Stimulated activated CD4-positive, alpha-beta T cell treated with anti-CD3 and anti-CD28 coated beads, Interleukin-4, amount 100 ng/mL, for 1 hour (primary cell): ENCODE measurements around the gene APBA1.

ENCODE experiments used
- DNase-seq: peaks from one replicate; pipeline ENCODE4 v3.0.0-alpha.2; 2020

The APBA1 gene

GRCh38 chr9:69655065-69655464 lies 17.1 kb downstream of the APBA1 start:
- DNase-seq, result no peak

- DNase-seq, result no peak
These were observed 18.9 kb downstream of the APBA1 start for GRCh38 chr9:69653261-69653660.

DNA sequence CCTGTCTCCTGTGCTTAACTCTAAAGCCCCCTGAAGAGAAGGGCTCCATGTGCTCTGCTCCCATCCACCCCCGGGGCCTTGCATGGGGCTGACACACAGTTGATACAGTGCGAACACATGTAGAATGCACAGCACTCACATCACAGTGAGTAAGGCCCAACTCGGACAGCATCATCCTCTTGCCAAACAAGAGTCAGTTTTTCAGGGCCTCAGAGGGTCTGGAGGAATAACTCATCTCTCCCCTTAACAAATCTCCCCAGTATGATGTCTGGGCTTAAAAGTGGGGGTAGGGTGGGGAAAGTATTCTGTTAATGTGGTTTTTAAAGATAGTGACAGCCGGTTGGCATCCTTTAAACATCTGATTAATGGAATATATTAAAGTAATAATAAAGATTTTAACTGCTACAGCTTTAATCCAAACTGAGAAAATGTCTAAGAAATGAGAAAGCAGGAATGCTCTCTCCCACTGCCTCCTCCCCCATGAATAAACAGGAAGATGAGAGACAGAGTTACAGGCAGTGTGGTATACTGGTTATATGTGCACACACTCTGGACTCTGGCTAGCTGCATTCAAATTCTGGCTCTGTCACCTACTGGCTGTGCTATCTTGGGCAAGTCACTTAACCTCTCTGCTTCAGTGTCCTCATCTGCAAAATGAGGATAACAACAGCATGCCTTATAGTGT lies 22.5 kb downstream of the APBA1 start:
- DNase-seq, result no peak

DNA sequence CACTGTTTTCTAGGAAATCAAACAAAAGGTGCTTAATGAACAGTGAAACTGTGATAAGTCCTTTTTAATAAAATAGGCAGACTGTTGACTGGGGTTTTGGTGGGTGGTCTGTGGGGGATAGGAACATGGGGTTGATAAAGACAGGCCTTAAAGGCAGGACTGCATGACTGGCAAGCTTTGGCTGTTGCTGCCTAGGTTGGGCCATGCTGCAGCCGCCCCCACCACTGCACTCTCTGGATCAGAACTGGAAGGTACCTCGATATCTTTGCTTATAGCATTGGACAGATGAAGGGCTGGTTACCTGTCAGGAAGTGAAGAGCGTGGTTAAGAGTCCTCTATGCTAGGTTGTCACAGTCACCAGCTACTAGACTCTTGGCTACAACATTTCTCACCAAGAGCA lies 24.4 kb downstream of the APBA1 start:
- no peak for DNase-seq

DNA sequence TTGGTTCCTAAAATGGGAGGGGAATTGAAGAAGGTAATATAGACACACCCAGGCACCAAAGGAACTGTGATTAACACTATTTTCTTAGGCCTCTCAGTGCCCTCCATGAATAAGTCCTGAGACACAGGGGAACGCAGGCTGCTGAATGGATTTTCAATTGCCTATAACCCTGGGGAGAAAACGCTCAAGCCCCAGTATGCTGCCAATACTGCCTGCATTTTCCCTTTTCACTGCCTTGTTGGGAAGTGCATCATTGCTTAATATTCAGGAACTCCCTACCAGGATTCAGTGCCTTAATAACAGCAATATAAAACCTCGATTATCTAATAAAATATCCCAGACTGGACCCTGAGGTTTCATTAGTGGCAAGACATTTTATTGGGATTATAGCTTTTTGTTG lies 25.4 kb downstream of the APBA1 start:
- no peak for DNase-seq

DNA sequence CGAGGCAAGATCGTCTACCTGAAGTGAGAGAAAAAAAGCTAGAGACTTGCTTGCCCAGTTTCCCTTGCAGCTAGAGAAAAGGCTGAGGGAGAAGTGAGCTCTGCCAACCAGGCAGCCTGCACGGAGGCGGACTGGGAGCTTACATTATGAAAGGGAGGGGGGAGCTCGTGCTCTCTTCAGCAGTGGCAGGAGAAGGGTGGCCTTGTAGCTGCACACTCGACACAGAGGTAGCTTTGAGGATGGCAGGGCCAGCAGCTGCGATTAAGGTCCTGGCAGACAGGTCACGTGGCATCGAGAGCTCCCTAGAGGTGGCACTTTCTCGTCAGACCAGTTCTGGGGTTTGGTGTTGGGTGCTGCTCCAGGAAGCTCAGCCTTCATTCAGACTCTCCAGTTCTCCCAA lies 26.7 kb downstream of the APBA1 start:
- no peak for DNase-seq

- DNase-seq, result no peak
These were observed 29.1 kb downstream of the APBA1 start for GRCh38 chr9:69643098-69643497.

DNA sequence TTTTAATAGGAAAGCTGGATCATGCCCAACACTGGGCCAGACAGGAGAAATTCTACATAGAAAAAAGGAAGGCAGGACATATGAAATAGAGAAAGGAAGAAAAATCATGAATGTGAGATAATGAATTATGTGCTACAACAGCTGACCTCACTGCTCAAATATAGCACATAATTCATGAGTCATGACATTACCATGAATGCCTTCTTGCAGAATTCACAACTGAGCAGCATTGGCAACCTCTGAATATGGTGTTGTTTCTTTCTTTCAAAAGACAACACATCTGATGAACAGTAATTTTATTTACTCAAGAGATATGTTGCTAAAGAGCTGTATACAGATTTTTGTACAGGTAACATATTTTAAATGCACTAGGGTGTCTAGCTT lies 34.4 kb downstream of the APBA1 start:
- DNase-seq, result no peak

GRCh38 chr9:69637193-69637816 lies 34.9 kb downstream of the APBA1 start:
- DNase-seq, result no peak

GRCh38 chr9:69633716-69634115 lies 38.5 kb downstream of the APBA1 start:
- no peak for DNase-seq

- DNase-seq, result no peak
These were observed 39.4 kb downstream of the APBA1 start for GRCh38 chr9:69632768-69633167.

DNA sequence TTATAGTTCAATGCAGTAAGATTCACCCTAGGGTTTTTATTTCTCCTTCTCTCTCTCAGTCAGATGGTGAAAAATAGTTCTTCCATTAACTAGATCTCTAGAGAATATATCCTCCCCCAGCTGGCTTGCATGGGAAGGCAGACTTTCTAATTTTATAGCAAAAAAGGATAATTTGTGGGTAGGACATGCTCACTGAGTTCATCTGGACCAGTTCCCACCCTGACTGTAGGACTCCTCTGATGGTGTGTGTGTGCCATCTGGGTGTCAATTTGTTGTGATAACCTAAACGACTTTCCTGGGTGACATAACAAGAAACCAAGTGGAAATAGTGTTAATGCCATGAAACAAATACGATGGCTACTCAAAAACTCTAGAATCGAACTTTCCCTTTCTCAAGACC lies 44.9 kb downstream of the APBA1 start:
- no peak for DNase-seq

DNA sequence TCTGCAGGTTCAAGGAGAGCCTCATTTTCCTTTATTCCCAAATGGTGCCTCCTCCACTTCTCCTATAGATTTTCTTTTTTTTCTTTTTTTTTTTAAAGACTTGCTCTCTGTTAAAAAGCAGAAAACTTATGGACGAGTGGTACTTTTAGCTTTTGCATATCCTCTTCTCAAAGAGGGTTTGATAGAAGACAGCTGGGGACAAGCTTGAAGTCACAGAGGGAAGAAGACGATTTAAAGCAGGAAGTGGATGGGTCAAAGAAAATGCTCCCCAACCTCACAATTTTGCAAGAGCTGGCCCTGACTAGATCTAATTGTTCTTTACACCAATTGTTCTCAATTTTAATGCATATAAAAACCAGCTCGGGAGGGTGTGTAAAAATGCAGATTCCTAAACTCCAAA lies 48.9 kb downstream of the APBA1 start:
- DNase-seq, result no peak

DNA sequence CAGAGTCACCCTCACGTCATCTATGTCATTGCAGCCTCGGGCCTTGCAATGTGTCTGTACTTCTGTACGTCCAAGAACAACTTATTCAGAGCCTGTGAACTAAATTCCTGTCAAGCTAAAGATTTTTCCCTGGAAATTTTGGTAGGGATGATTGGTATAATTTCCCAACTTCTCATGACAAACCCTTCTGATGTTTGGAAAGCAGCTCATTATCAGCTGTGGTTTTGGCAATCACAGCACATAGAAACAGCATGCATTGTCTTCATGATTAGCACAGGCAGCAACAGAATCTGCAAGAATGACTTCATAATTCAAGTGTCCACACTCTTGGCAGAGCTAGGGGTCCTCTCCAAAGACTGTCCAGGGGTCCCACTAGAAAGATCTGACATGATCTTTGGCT lies 49.5 kb downstream of the APBA1 start:
- no peak for DNase-seq

GRCh38 chr9:69621730-69622460 lies 50.3 kb downstream of the APBA1 start:
- DNase-seq, result no peak

GRCh38 chr9:69620731-69621130 lies 51.4 kb downstream of the APBA1 start:
- no peak for DNase-seq

- no peak for DNase-seq
These were observed 52.9 kb downstream of the APBA1 start for GRCh38 chr9:69619233-69619632.

DNA sequence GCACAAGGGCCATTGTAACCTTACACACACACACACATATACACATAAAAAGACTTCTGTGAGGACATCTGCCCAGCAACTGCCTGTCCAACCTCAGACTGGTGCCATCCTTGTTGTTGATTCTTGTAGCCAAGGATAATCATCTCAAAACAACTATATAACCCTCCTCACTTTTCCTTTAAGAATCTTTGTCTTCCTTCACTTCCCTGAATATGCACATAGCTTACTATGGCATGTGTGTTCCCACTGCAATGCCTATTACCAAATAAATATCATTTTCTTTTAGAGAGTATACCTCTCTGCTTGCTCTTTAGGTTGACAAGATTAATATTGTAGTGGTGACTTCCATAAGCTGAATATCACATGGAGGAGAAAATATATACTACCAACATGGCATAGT lies 55.2 kb downstream of the APBA1 start:
- no peak for DNase-seq

GRCh38 chr9:69615880-69616279 lies 56.3 kb downstream of the APBA1 start:
- DNase-seq, result no peak

DNA sequence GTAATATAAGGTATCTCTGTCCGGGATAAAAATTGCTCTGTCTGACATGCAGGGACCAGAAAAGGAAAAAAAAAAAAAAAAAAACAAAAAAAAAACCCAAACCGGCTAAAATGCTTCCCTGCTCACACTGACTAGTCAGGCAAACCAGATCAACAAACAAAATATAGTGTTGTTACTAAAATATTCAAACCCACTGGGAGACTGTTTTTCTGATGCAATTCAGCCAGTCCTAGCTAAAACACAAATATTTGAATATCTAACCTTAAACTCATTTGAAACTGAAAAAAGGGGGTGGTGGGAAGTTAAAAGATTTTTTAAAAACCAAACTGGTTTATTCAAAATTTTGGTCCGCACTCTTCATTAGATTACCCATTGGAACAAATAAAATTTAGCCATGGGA lies 61.0 kb downstream of the APBA1 start:
- no peak for DNase-seq

GRCh38 chr9:69609156-69609555 lies 63.0 kb downstream of the APBA1 start:
- no peak for DNase-seq

GRCh38 chr9:69606089-69606488 lies 66.1 kb downstream of the APBA1 start:
- no peak for DNase-seq

DNA sequence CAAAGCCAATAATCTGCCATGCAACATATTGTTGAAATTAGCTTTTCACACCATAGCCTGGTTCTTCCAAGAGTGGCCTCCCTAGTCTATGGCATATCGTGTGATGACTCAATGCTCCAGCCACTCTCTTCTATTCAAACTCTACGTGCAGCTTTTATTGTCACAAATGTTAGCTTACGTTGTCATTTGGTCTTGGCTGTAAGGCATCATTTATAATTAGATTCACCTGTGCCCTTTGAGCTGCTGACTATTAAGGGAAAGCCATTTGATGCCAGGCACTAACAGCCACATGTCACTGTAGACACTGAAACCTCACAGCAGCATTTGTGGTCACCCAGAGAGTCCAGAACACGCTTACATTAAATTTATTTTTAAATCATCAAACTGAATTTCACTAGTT lies 66.8 kb downstream of the APBA1 start:
- no peak for DNase-seq

DNA sequence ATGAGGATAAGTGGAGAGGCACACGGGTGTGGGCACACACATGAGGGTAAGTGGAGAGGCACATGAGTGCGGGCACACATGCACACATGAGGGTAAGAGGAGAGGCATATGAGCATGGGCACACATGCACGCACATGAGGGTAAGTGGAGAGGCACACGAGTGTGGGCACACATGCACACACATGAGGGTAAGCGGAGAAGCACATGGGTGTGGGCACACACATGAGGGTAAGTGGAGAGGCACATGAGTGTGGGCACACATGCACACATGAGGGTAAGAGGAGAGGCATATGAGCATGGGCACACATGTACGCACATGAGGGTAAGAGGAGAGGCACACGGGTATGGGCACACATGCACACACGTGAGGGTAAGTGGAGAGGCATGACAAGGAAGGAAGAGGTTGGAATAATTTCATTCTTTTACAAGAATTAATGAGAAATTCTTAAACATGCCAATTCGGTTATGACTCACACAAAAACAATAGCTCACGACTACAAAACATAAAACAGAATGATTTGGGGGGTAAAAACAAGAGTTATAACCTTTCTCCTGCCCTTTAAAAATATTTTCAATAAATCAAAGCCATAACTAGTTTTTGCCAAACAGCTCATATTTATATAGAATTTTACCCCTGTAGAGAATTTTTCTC lies 67.5 kb downstream of the APBA1 start:
- DNase-seq, result no peak
